ENCODE data around the gene MUSTN1. TPM values are rescaled to one million over a fixed set of nuclear protein-coding genes. Genes with fewer than 3 reads are reported as not detected.

The MUSTN1 gene
- 30.2 TPM for total RNA-seq

GRCh38 chr3:52834871-52835501 is at the start of gene MUSTN1:
MUSTN1 (minus strand) TSS chr3:52835019; CDS start chr3:52834948, 71 bp downstream.
- H3K36me3 ChIP-seq, result peaks cover 0 to 2% of the 10 kb centered on the region in 2 donors
- peak in 1 of 2 donors; percentile 64 for TF ChIP-seq POLR2AphosphoS5 (IDR thresholded peaks at IDR 0.05; ENCODE audit: insufficient read depth in 1 of 2, low read depth in 1 of 2)
- TF ChIP-seq POLR2A (IDR thresholded peaks at IDR 0.05), result no peak
- no peak for DNase-seq (ENCODE audit: extremely low spot score in 2 of 2)
- H3K27me3 ChIP-seq, result no peaks in the 10 kb centered on the region
- H3K9me3 ChIP-seq, result no peaks in the 10 kb centered on the region
- H3K4me1 ChIP-seq, result peaks cover 30% of the 10 kb centered on the region
- H3K27ac ChIP-seq, result peak within 1 kb of the TSS; percentile 65
- H3K4me3 ChIP-seq, result peak within 1 kb of the TSS; percentile 14 to 36
- intact Hi-C loops (cut with DNase I), result no loop called here

- Histone ChIP-seq H3K9me3 (no peaks in the 10 kb centered on the region), H3K36me3 (no peaks in the 10 kb centered on the region)
- intact Hi-C loops (cut with DNase I), result no loop called here
Observed at GRCh38 chr3:52882377-52882776, 47.6 kb upstream of the MUSTN1 start.

GRCh38 chr3:52881871-52882270 is 47.1 kb upstream of the MUSTN1 start:
- no peak overlapping the region for H3K4me3 ChIP-seq
- TF ChIP-seq POLR2AphosphoS5 (IDR thresholded peaks at IDR 0.05; ENCODE audit: insufficient read depth in 1 of 2, low read depth in 1 of 2), result no peak
- no peak for TF ChIP-seq CTCF (IDR thresholded peaks at IDR 0.05)
- no peak for TF ChIP-seq POLR2A (IDR thresholded peaks at IDR 0.05)
- no peaks in the 10 kb centered on the region for H3K9me3 ChIP-seq
- peaks cover 8% of the 10 kb centered on the region for H3K4me1 ChIP-seq
- H3K36me3 ChIP-seq, result no peaks in the 10 kb centered on the region
- intact Hi-C loops (cut with DNase I), result no loop called here
- no peak overlapping the region for H3K27ac ChIP-seq
- DNase-seq (ENCODE audit: extremely low spot score in 2 of 2), result peak in 1 of 2 donors; percentile 81
- H3K27me3 ChIP-seq, result no peaks in the 10 kb centered on the region

More at GRCh38 chr3:52882377-52882776, 47.6 kb upstream of the MUSTN1 start:
- Histone ChIP-seq H3K4me3 (no peak overlapping the region), H3K4me1 (peaks cover 8% of the 10 kb centered on the region), H3K27ac (no peak overlapping the region), H3K27me3 (no peaks in the 10 kb centered on the region)
- DNase-seq (ENCODE audit: extremely low spot score in 2 of 2), result no peak
- TF ChIP-seq POLR2A (IDR thresholded peaks at IDR 0.05) (no peak), CTCF (IDR thresholded peaks at IDR 0.05) (no peak), POLR2AphosphoS5 (IDR thresholded peaks at IDR 0.05; ENCODE audit: insufficient read depth in 1 of 2, low read depth in 1 of 2) (no peak)

GRCh38 chr3:52880474-52880873 is 45.7 kb upstream of the MUSTN1 start:
- H3K4me1 ChIP-seq, result no peaks in the 10 kb centered on the region
- intact Hi-C loops (cut with DNase I), result no loop called here
- TF ChIP-seq POLR2AphosphoS5 (IDR thresholded peaks at IDR 0.05; ENCODE audit: insufficient read depth in 1 of 2, low read depth in 1 of 2), result no peak
- TF ChIP-seq POLR2A (IDR thresholded peaks at IDR 0.05), result no peak
- no peak for TF ChIP-seq CTCF (IDR thresholded peaks at IDR 0.05)
- no peak overlapping the region for H3K27ac ChIP-seq
- no peak overlapping the region for H3K4me3 ChIP-seq
- DNase-seq (ENCODE audit: extremely low spot score in 2 of 2), result no peak
- no peaks in the 10 kb centered on the region for H3K36me3 ChIP-seq
- H3K9me3 ChIP-seq, result no peaks in the 10 kb centered on the region
- no peaks in the 10 kb centered on the region for H3K27me3 ChIP-seq

- TF ChIP-seq CTCF (IDR thresholded peaks at IDR 0.05) (no peak), POLR2A (IDR thresholded peaks at IDR 0.05) (no peak)
- no peak for DNase-seq (ENCODE audit: extremely low spot score in 2 of 2)
- no peaks in the 10 kb centered on the region for H3K27me3 ChIP-seq
- H3K27ac ChIP-seq, result no peak overlapping the region
- intact Hi-C loops (cut with DNase I), result no loop called here
- no peaks in the 10 kb centered on the region for H3K36me3 ChIP-seq
- no peaks in the 10 kb centered on the region for H3K4me1 ChIP-seq
- no peaks in the 10 kb centered on the region for H3K9me3 ChIP-seq
- no peak overlapping the region for H3K4me3 ChIP-seq
Observed at GRCh38 chr3:52880047-52880446, 45.2 kb upstream of the MUSTN1 start.
